Brain pericyte (primary cell): Measurements from ENCODE around the gene MSANTD2.
"Not testable (repeated sequence)": the region's sequence is repeated elsewhere in the genome, so short reads cannot be mapped to it uniquely, and the experiment has no call there.

Experiments
- DNase-seq: peaks from one replicate; pipeline ENCODE4 v3.0.0-alpha.2; 2012; ENCODE audit warnings: low read depth, low spot score

Gene MSANTD2

DNA sequence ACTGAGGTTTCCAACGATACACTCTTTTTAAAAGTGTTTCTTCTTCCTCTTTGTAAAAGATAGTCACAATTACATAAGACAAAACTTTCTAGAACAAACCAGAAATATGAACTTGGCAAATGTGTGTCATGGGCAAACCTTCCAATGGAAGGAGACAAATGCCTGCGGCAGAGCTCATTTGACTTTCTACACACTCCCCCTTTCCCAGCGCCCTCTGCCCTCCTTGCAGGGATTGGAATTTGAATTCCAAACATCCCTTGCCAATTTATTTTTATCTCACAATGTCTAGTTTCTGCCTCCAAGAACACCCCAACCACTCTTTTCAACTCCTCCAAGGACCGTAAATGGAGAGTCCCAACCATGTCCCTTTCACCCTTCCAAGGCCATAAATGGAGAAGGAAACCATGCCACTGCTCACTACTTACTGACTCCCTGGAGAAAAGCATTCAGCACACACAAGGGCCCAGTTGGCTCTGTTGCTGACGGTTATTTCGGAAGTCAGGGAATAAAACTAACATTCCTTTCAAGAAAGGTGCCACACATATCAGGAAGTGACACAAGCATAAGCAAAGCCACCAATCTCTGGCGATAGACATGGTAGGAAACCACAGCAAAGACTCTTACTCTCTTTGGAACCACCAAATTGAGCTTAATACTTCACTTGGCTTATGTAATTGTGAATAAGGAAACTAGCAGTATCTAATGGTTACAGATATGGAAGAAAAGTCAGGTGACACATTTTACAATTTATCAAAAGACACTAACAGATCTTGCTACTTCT lies 23.2 kb downstream of the MSANTD2 start:
- no peak for DNase-seq

DNA sequence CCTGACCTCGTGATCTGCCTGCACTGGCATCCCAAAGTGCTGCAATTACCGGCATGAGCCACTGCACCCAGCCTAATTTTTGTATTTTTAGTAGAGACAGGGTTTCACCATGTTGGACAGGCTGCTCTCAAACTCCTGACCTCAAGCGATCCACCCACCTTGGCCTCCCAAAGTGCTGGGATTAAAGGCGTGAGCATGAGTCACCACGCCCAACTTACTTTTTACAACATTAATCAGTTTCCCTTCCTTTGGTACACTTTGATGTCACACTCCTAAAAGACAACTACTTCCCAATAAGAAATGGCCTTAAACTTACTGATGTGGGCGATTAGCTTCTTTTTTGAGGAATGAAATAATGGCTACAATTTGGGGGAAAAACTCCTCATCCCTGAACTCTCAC lies 29.2 kb downstream of the MSANTD2 start:
- DNase-seq = not testable (repeated sequence)

DNA sequence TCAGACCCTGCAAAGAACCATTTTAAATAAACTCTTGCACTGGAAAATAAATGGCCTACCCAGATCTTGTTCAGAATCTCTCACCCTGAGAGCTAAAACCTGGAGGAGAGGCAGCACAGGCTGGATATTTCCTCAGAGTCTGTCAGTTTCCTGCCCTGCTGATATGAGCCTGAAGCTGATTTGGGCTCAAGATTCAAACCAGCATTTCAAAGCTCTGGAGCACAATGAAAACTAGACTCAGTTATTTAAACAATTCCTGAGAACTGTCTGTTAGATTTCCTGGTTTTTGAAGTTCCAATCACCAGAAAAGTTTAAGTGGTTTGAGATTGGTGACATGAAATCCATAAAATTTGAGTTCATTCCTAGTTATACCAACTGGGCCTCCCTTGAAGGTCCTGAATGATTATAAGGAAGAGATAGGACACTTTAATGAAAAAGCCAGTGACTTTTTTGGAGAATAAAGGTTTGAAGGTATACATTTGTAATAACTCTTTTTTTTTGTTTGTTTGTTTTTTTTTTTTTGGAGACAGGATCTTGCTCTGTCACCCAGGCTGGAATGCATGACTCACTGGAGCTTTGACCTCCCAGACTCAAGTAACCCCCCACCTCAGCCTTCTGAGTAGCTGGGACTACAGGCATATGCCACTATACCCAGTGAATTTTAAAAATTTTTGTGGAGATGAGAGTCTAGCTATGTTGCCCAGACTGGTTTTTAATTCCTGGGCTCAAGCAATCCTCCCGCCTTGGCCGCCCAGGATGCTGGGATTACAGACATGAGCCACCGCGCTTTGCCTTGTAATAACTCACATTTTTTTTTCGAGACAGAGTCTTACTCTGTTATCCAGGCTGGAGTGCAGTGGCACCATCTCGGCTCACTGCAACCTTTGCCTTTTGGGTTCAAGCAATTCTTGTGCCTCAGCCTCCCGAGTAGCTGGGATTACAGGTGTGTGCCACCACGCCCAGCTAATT lies 30.1 kb downstream of the MSANTD2 start:
- no peak for DNase-seq

DNA sequence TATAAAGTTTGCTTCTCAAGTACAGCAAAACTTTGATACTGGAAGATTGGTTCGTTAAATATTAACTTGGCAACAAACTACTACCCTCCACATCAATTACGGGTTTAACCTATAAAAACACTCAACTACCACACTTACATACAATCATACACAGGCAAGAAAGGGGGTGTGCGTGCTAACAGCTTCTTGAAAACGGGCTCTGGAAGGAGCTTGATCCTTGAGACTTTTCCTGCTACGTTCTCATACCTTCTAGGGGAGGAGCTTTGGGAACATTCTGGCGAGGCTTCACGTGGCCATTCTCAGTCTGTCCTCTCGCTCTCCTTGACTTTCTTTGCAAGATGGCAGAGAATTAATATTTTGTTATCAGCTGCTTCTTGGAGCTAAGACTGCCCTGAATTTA lies 31.3 kb downstream of the MSANTD2 start:
- no peak for DNase-seq

DNA sequence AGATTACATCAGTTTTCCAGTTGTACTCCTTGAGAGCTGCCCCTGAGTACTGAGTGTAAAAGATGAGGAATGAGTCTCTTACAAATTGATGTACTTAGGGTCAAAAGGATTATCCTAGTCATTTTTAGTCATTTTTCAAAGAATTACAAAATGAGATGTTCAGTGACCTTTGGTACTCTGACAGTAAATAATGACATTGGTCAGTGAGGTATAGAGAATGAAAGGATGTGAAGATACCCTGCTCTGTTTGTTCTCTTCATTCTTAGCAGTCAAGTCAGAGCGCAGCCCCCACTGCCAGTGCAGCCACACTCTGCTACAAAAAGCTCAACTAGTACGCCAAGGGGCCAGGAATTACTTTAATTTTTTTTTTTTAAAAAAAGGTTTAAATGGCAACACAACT lies 34.0 kb downstream of the MSANTD2 start:
- DNase-seq = no peak

DNA sequence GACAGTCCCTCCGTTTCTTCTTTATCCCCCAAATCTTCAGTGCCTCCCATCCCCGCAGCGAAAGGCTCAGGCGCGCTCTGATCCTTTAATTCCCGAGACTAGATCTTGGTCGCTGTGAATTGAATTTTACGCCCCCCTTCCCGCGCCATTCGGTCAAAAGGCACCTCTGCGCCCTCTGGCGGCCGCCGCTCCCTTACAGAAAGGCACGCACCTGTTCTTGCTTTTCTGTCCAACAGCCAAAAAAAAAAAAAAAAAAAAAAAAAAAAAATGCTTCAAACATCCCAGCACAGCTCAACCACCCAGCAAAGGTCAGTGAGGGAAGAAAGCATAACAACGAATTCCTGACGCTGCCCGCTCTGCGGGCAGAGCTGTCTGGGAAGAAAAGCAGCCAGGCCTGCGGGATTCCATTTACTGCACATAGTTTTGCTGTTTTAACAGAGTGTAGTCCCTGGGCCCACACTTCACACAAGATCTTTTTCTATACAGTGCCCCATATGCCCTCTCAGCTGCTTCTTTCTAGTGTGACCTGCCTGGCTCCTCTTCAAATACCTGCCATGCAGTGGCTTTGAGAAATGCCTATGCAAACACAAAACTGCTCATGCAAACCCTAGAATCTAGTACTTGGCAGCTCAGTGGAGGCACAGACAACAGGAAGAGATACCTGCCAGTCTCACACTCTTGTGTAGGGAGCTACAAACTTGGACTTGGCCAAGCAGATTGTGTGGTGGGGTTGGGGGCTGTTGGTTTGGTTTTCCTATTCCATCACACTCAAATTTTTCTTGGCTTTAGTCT lies 36.9 kb downstream of the MSANTD2 start:
- peak; percentile 40 for DNase-seq

DNA sequence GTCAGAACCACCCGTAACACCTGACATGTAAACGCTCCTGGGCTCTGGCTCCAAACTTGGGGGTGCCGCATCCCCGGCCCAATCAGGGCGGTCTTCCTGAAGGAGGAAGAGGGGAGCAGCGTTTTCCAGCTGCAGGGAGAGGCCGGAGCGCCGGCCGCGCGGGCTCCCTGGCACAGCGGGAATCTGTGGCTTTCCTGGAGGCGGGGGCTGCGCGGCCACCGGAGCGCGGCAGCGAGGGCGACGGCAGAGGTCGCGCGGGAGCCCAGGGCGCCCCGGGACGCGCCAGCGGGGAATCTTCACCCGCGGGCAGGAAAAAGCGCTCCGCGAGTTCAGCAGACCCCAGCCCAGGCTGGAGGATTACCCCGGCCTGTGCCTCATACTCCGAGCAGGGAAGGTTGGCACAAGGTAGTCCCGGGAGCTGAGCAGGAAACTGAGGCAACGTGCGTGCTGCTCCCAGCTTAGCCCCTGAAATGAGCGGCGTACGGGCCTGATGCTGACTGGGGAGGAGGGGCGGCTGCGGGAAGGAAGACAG lies 37.5 kb downstream of the MSANTD2 start:
- no peak for DNase-seq

DNA sequence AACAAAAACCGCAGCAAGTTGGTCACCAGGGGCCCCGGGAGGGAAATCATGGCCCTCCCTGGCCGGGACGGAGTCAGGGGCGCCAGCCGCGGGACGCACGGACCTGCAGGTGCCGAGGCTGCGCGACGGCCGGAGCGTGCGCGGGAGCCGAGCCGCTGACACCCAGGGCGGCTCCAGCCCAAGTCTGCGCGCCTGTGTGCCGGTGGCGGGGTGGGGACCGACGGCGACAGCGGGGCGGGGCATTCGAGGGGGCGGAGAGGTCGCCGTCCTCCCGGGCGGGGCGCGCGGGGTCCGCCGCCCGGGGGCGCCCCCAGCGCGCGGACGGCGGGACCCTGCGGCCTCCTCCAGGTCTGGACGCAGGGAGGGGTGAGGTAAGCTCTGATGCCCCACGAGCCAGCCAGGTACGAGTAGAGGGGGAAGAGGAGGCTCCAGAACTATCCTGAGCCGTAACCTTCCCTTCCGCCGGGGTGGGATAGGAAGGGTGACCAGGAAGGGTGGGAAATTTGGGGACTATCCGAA lies 38.0 kb downstream of the MSANTD2 start, which contains the start of gene ESAM:
ESAM (minus strand) TSS at position 186 of the 519 bp plus-strand sequence; CDS start at position 50, 136 bp downstream.
- no peak for DNase-seq

DNA sequence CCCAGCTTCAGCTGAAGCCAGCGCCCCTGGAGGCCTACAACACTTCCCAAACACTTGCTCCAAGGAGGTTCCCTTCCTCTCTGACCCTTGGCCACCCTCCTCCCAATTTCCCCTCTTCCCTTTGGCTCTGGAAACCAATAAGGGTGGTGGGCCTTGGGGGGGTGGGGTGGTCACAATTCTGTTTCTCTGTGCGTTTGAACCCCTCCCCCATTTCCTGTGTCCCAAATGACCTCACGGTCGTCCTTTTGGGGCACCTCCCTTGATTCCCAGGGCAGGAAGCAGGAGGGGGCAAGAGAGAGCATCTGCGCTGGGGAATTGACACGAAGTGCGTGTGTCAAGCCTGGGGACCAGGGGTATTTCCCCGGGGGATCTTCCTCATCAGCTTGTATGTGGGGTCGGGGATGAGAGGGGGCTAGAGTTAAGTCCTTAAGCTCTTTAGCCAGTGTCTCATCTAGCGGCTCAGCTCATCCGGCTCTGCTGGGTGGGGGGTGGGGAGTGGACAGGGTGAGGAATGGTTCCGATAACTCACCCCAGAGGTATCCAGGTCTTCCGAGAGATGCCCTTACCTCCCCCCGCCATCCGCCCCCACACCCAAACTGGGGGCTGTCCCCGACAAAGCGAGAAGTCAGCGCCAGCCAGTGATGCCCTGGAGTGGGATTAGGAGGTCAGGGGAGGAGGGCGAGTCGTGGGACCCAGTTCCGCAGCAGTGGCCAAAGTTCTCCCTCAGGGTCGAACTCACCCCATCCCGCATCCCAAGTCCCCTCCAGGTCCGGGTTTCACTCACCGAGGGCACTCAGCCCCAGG lies 38.7 kb downstream of the MSANTD2 start:
- DNase-seq = no peak

DNA sequence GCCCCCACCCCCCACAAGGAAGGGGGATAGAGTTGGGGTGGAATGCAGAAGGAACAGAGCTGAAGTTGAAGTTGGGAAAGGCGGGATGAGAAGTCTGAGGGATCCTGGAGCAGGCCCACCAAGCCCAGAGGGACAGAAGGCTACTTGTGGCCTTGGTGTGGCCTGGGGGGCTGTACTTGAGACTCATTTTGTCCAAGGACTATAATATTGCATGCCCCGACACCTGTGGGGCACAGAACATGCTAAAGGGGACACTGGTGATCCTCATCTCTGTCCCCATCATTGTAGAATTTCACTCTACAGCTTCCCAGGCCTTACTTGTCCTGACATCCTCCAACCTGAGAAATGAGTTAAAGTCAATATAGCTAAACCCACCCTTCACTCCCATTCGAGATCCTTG lies 39.4 kb downstream of the MSANTD2 start:
- no peak for DNase-seq

DNA sequence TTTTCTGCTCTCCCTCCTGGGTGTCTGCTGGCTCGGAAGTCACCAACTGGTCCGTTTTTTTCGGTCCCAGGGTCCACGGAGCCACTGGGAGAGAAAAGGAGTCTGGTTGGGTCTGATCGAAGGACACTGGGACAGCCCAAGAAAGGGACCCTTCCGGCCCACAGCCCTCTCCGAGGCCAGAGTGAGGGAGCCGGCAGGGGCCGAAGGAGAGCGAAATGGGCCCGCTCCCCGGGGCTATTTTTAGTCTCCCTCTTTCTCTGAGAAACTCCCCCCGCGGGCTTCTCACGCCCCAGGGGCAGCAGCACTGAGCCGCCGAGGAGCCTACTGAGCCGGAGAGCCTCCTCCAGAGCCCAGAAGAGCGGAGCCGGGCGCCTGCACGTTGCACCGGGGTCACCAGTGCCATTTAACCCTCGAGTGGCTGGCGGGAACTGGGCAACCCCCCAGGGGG lies 40.0 kb downstream of the MSANTD2 start:
- DNase-seq = no peak

DNA sequence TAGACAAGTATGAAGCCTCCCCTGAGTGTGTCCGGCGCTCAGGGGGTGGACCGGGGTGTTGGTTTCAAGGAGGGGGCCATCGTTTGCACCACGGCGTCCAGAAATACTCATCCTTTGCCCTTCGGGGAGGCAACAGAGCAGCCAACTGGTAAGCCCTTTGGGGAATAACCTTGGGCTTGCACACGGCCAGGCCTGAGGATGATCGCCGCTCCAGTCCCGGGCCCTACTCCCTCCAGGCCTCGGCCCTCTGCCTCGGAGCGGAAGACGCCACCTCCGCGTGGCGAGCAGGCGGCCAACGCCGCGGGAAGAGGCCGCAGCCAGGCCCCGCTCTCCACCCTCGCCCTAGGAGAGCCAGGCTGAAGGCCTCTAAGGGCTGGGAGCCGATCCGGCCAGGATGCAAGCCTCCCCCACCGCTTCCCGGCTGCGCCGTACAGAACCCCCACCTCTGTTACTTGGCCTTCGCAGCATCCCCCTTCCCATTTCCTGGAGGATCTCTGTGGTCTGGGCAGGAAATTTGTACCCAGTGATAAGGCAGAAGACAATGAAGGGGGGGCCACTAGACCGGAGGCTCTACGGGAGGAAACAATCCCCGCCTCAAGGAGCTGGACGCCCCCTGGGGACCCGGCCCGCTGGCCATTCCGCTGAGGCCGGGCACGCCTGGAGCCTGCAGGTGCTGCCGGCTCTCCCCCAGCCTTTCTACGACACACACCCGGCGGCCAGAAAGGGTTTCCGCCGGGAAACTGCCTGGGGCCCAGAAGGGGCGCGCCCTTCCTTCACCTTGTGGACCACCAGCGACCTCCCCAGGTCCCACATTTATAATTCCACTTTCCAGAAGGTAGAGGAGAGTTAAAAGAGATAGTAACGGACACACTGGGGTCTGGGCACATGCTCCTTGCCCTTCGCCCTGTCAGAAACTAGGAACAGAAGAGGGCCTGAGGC lies 40.7 kb downstream of the MSANTD2 start:
- DNase-seq = no peak

DNA sequence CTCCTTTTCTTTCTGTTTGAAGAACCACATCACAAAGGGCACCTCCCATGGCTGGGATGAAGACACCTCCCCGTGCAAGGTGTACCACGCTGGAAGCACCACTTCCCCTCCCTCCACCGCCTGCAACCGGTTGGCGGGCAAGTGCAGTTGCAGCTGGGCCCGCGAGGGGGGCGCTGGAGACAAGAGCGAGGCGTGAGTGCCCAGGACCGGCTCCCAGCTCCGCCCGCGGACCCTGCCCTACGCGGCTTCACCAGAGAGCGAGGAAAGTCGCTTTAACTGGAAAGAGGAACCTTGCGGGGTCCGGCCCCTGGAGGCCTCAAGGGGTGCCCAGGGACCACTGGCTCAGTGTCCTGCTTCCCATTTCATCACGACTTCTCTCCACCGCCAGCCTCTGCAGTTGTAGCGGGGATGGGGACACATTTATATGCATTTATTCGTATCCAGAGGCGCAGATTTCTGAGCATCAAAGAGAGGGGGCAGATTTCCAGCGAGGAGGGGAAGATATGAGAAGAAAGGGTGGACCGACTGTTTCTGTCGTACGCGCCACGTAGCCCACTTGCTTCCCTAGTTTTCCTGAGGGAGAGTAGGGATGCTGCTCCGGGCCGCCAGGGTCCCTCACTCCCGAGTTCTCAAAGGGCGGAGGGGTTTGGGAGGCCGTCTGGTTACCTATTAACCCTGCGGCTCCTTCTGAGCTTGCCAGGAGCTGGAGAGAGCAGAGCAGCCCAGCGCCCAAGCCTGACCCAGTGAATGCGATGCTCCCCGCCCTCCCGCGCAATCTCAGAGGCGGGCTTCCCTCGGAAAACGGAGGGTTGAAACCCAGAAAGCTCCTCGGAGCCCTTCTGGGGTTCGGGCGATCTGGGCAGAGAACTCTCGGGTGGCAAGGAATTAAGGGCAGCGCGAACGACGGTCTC lies 41.6 kb downstream of the MSANTD2 start:
- DNase-seq = no peak

DNA sequence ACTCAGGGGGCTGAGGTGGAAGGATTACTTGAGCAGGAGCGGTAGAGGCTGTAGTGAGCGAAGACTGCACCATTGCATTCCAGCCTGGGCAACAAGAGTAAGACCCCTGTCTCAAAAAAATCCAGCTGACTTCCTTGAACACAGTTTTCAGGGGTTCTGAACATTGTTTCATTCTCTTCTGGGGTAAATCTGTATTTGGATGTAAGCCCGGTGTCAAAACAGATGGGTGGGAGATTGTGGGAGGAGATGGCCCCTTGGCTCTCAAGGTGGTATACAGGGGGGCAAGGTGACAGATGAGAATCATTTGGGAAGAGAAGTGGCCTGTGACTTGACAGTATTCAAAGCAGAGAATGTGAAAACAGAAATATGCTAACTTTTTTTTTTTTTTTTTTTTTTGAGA lies 42.9 kb downstream of the MSANTD2 start:
- no peak for DNase-seq

DNA sequence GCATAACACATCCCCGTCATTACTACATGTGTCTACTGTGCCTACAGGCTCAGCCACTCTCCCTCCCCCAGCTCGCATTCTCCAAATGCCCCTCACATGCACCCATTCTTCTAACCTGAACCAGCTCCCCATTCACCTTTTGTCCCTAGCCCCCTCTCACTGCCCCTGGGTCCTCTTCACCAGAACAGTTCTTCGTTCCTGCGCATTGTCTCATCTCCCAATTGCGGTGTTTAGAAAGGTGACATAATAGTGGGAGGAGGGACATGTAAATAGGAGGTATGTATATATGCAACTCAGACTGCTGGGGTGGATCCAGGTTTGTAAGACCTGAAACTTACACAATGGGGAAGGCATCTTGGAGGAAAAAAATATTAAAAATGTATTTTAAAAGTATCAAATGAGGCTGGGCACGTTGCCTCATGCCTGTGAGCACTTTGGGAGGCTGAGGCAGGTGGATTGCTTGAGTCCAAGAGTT lies 43.4 kb downstream of the MSANTD2 start:
- DNase-seq = no peak

DNA sequence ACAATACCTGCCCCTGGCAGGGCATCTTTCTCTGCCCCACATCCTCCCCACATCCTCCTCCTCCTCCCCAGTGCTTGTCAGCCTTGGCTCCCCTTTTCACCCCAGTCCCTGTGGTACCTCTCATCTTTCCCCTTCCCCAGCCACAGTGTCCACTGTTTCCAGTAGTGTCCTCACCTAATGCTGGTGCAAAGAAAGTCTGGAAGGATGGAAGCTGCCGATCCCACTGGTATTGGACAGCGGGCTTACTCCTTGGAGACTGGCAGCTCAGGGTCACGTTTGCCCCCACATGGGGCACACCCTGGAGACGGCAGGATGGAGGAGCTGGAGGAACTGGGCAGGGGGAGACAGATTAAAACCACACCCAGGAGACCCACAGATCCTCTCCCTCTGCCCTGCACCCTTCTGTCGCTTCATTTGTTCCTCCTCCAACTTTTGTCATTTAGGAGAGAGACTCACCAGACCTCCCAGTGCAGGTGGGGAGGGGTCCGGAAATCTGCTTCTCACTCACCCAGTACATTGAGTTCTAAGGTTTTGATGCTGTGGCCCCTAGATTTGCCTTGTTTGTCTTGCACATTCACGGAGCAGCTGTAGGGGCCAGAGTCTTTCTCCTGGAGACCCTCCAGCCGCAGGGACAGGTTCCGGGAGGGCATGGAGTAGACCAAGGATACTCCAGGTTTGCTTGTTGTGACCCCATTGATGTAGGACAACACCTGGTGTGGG lies 44.0 kb downstream of the MSANTD2 start:
- DNase-seq = no peak

DNA sequence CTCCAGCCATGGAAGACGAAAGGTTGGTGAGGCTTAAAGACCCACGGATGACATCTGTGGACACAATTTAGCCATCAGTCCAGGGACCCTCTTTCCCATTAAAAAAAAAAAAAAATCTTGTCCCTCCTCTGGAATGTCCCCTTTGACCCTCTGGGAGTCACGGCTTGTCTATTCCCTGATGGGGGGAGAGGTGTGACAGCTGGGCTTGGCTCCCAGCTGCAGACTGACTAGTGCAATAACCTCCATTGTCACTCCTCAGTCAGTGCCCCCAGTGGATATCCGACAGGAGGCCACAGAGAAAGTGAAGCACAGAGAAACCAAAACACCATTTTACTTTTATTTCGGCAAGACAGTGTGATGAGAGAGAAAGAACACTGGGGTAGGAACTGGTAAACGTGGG lies 45.5 kb downstream of the MSANTD2 start:
- no peak for DNase-seq
